GM19467 (cell line): ENCODE results near the gene BSN.
"Not testable (repeated sequence)": the region's sequence is repeated elsewhere in the genome, so short reads cannot be mapped to it uniquely, and the experiment has no call there.

Experiments
- ATAC-seq: cut with Tn5 transposase; IDR thresholded peaks from one replicate; pipeline ENCODE4 v1.9.1; 2021; ENCODE audit warnings: mild to moderate bottlenecking, moderate library complexity; ENCODE audit not compliant: unreplicated experiment

BSN gene

GRCh38 chr3:49689908-49690624 lies 135.8 kb downstream of the BSN start:
- not testable (repeated sequence) for ATAC-seq

- ATAC-seq = not testable (repeated sequence)
Observed at GRCh38 chr3:49690856-49691255, 136.6 kb downstream of the BSN start.

DNA sequence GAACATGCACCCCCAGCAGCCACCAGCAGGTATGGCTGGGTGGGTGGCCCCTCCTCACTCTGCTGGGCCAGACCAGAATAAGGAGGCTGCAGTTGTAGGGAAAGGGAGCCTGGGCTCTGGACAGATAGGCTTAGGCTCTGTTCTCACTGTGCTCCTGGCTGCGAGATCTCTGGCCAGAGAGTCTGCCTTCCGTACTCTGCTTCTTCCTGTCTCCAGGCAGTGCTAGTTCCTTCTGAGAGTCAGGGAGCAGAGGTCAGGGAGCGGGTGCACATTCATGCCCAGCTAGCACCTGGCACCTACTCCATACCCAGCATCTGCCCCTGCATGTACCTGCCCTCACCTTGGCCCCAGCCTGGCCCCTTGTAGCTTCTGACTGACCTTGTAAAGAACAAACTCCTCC lies 137.2 kb downstream of the BSN start:
- ATAC-seq = not testable (repeated sequence)

- not testable (repeated sequence) for ATAC-seq
Observed at GRCh38 chr3:49694409-49695070, 140.3 kb downstream of the BSN start.

GRCh38 chr3:49695350-49696015 lies 141.2 kb downstream of the BSN start:
- not testable (repeated sequence) for ATAC-seq

GRCh38 chr3:49699281-49699979 lies 145.2 kb downstream of the BSN start:
- no peak for ATAC-seq

DNA sequence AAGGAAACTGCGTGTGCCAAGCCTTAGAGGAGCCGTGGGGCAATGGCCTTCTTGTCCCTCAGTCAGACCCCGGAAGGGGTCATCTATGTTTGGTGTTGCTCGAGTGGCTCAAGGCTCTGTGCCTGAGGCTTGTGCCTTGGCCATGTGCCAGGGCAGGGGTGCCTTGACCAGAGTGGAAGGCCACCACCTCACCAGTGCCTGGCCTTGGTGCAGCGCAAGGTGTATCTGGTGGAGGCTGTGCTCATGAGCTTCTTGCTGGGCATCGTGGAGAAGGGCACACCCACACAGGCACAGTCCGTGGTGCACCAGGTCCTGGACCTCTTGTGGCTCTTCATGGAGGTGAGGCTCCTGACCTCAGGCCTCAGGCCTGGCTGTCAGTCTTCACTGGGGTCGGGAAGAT lies 145.7 kb downstream of the BSN start:
- ATAC-seq = no peak

DNA sequence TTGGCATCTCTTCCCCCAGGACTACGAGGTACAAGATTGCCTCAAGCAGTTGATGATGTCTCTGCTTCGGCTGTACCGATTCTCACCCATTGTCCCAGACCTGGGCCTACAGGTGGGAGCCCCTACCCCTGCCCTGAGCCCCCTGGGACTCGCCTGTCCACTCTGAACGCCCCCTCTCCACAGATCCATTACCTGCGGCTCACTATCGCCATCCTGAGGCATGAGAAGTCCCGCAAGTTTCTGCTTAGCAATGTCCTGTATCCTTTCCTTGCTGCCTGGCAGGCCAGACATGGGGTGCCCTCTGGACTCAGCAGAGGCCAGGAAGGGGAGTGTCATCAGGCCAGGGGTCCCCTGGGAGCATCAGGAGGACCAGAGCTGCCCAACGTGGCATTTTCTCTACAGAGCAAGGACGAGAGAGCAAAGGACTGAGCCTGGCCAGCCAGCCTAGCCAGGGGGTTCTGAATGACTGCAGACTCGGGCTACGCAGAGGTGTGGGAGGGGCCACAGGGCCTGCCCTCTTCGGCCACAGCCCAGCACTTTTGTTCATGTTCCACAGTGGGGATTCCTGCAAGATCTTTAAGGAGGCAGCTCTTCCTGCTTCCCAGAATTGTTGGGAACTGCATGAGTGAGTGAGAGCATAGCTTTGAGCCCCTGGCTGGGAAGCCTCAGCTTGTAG lies 146.3 kb downstream of the BSN start:
- ATAC-seq = no peak

- ATAC-seq = no peak
Observed at GRCh38 chr3:49701388-49702077, 147.3 kb downstream of the BSN start.

DNA sequence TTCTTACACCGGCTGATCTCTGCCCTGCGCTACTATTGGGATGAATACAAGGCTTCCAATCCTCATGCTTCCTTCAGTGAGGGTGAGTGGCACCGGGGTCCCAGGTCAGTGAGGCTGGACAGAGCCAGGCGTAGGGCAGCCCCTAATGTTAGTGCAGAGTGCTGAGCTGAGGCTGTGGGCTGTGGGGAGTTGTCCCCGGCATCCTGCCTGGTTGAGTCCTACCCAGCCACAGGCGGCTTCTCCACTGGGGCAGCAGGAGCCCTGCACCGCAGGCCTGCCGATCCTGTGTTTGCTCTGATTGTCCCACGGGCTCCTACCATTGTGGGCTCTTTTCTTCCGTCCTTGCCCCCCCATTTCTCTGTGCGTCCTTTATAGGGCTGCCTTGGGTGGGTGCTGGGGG lies 148.4 kb downstream of the BSN start:
- no peak for ATAC-seq

- no peak for ATAC-seq
Observed at GRCh38 chr3:49703443-49703927, 149.2 kb downstream of the BSN start.

DNA sequence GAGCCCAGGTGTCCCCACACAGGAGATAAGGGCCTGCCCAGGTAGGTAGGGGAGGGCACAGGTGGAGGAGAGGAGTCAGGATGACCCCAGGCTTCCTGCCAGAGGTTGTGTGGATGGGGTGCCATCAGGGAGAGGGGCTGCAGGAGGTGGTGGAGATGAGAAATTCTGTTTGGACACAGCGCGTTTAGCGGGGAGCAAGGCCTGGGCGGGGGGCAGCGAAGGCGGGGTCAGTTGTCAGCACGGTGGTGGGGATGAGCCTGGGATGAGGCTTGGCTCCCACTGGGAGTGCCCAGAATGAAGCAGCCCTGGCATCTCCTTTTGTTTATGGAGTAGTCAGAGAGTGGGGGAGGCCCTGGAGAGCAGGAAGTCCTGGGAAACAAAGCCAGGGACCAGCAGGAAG lies 149.7 kb downstream of the BSN start:
- no peak for ATAC-seq

DNA sequence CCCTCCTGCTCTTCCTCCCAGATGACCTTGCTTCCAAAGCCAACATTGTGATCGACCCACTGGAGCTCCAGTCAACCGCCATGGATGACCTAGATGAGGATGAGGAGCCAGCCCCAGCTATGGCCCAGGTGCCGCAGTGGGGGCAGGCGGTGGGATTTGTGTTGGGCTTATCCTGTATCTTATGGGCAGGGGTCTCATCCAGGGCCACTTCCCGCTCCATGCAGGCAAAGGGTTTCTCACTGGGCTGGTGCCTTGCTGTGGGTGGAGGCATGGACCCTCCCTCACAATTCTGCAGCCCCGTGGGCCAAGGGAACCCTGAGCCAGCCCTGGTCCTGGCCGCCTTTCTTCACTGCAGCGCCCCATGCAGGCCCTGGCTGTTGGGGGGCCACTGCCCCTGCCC lies 150.4 kb downstream of the BSN start:
- no peak for ATAC-seq

- no peak for ATAC-seq
Observed at GRCh38 chr3:49705390-49705960, 151.2 kb downstream of the BSN start.

GRCh38 chr3:49706456-49707112 lies 152.3 kb downstream of the BSN start:
- no peak for ATAC-seq

- ATAC-seq = no peak
Observed at GRCh38 chr3:49707113-49707480, 152.8 kb downstream of the BSN start.

DNA sequence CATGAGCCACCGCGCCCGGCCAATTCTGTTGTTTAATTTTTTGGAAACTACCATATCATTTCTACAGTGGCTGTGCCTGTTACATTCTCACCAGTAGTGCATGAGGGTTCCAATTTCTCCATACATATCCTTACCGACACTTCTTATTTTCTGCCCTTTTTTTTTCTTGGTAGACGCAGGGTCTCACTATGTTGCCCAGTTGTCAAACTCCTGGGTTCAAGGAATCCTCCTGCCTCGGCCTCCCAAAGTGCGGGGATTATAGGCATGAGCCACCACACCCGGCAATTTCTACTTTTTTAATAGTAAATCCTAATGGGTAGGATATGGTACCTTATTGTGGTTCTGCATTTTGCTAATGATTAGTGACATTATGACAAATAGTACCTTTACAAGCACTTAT lies 155.6 kb downstream of the BSN start:
- ATAC-seq = no peak

- ATAC-seq = no peak
Observed at GRCh38 chr3:49711489-49711888, 157.2 kb downstream of the BSN start.

GRCh38 chr3:49712166-49712565 lies 157.9 kb downstream of the BSN start:
- ATAC-seq = no peak
